ENCODE results near the gene BEND2. TPM values are rescaled to one million over a fixed set of nuclear protein-coding genes. Genes with fewer than 3 reads are reported as not detected.

BEND2 gene
- total and polyA plus RNA-seq, 2 of the 13 experiments (the other 11 are each of a cell fraction or from before 2014, with no cell fraction given) = not detected

DNA sequence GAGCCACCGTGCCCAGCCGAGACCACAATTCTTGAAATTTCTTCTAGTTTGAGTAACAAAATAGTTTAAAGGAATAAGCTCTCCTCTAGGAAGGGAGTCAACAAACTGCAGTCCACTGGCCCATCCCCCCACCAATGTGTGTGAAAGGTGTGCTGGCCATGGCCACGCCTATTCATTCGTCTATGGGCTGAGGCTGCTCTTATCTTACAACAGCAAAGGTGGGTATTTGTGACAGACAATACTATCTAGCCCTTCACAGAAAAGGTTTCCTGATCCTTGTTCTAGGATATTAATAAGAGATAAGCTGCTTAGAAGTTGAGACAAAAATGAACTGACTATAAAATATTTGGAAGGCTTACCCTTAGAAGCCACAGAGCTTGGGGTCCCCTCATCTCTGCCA is 41.2 kb downstream of the BEND2 start (continued):
- TF ChIP-seq FOXK1 (CRISPR knock-in tag; IDR thresholded peaks at IDR 0.05; ENCODE audit: borderline replicate concordance, low read depth) (no peak), JUND (CRISPR knock-in tag; IDR thresholded peaks at IDR 0.05) (no peak), PCBP2 (optimal IDR thresholded peaks at IDR 0.05; ENCODE audit: low read depth, low read length, poor library complexity, severe bottlenecking) (no peak), ZNF567 (CRISPR knock-in tag; IDR thresholded peaks at IDR 0.05; ENCODE audit: borderline replicate concordance) (no peak), CEBPB (IDR thresholded peaks at IDR 0.05; ENCODE audit: borderline replicate concordance, low read depth, low read length) (no peak), KLF9 (CRISPR knock-in tag; IDR thresholded peaks at IDR 0.05; ENCODE audit: low read depth) (no peak), KAT7 (CRISPR knock-in tag; IDR thresholded peaks at IDR 0.05; ENCODE audit: borderline replicate concordance) (no peak), ZNF160 (CRISPR knock-in tag; IDR thresholded peaks at IDR 0.05) (no peak)
- TF ChIP-seq, protein P1, sequence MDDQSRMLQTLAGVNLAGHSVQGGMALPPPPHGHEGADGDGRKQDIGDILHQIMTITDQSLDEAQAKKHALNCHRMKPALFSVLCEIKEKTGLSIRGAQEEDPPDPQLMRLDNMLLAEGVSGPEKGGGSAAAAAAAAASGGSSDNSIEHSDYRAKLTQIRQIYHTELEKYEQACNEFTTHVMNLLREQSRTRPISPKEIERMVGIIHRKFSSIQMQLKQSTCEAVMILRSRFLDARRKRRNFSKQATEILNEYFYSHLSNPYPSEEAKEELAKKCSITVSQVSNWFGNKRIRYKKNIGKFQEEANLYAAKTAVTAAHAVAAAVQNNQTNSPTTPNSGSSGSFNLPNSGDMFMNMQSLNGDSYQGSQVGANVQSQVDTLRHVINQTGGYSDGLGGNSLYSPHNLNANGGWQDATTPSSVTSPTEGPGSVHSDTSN (CRISPR knock-in tag; IDR thresholded peaks at IDR 0.05; ENCODE audit: borderline replicate concordance) = no peak
- TF ChIP-seq, protein P2, sequence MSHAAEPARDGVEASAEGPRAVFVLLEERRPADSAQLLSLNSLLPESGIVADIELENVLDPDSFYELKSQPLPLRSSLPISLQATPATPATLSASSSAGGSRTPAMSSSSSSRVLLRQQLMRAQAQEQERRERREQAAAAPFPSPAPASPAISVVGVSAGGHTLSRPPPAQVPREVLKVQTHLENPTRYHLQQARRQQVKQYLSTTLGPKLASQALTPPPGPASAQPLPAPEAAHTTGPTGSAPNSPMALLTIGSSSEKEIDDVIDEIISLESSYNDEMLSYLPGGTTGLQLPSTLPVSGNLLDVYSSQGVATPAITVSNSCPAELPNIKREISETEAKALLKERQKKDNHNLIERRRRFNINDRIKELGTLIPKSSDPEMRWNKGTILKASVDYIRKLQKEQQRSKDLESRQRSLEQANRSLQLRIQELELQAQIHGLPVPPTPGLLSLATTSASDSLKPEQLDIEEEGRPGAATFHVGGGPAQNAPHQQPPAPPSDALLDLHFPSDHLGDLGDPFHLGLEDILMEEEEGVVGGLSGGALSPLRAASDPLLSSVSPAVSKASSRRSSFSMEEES (CRISPR knock-in tag; IDR thresholded peaks at IDR 0.05) = no peak

DNA sequence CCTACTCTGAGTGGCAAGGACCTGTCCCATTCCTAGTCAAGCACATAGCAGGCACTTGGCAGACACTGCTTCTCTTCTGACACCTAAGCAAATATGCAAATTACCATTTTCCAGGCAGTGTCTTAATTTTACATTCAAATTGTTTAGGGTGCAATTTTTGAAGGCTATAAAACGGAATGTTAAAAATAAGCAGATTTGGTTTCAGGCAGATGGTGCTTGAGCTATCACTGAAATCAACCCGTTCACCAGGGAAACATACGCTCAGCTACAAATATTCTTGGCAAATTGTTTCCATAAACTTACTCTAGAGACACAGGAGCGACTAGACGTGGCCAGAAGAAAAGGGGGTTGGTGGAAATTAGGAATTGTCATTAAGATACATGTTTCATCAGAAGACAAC is 45.7 kb downstream of the BEND2 start:
- in situ Hi-C loops (cut with HindIII; ENCODE audit: extremely low pct_ligation_motif_present, low pct_unique_long_range_greater_than_20kb) = no loop called here
- no peak overlapping the region for H2AFZ ChIP-seq (ENCODE audit: low read length)
- no peak overlapping the region for H3K27ac ChIP-seq (ENCODE audit: extremely low read length, insufficient read depth, low read length)
- TF ChIP-seq KDM3A (CRISPR knock-in tag; IDR thresholded peaks at IDR 0.05; ENCODE audit: low read depth) (no peak), ZNF10 (CRISPR knock-in tag; IDR thresholded peaks at IDR 0.05; ENCODE audit: borderline replicate concordance, low read depth) (no peak), ZNF549 (CRISPR knock-in tag; IDR thresholded peaks at IDR 0.05) (no peak), CREM (IDR thresholded peaks at IDR 0.05) (no peak), CREM (CRISPR knock-in tag; IDR thresholded peaks at IDR 0.05) (no peak), MXI1 (IDR thresholded peaks at IDR 0.05; ENCODE audit: borderline replicate concordance, low read depth, low read length) (no peak), MAF1 (CRISPR knock-in tag; IDR thresholded peaks at IDR 0.05; ENCODE audit: borderline replicate concordance) (no peak), HNRNPLL (IDR thresholded peaks at IDR 0.05; ENCODE audit: low read depth, low read length, poor library complexity, severe bottlenecking) (no peak), TBP (CRISPR knock-in tag; IDR thresholded peaks at IDR 0.05) (no peak), ZIK1 (CRISPR knock-in tag; IDR thresholded peaks at IDR 0.05; ENCODE audit: borderline replicate concordance, low read depth) (no peak), SNAPC2 (CRISPR knock-in tag; IDR thresholded peaks at IDR 0.05) (no peak)
- TF ChIP-seq, protein P3, sequence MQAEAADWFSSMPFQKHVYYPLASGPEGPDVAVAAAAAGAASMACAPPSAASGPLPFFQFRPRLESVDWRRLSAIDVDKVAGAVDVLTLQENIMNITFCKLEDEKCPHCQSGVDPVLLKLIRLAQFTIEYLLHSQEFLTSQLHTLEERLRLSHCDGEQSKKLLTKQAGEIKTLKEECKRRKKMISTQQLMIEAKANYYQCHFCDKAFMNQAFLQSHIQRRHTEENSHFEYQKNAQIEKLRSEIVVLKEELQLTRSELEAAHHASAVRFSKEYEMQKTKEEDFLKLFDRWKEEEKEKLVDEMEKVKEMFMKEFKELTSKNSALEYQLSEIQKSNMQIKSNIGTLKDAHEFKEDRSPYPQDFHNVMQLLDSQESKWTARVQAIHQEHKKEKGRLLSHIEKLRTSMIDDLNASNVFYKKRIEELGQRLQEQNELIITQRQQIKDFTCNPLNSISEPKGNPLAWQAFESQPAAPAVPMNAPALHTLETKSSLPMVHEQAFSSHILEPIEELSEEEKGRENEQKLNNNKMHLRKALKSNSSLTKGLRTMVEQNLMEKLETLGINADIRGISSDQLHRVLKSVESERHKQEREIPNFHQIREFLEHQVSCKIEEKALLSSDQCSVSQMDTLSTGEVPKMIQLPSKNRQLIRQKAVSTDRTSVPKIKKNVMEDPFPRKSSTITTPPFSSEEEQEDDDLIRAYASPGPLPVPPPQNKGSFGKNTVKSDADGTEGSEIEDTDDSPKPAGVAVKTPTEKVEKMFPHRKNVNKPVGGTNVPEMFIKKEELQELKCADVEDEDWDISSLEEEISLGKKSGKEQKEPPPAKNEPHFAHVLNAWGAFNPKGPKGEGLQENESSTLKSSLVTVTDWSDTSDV (CRISPR knock-in tag; IDR thresholded peaks at IDR 0.05) = no peak

More for the DNA sequence above, 45.7 kb downstream of the BEND2 start:
- no peak for FAIRE-seq
- no peaks in the 10 kb centered on the region for H3K4me1 ChIP-seq (ENCODE audit: insufficient read depth, low read length)
- ATAC-seq = no peak
- H3K4me3 ChIP-seq (replicated peaks in 1 of 3; ENCODE audit: insufficient read depth in 1 of 3, low read depth in 2 of 3, low read length in 3 of 3) = no peak overlapping the region
- no peak overlapping the region for H3K9ac ChIP-seq (ENCODE audit: insufficient read depth, low read depth, low read length)
- ChIA-PET CTCF (ENCODE audit: low intra/inter-chr PET ratio, low total read pairs) (no interaction called here), POLR2A (no interaction called here)
- H4K20me1 ChIP-seq (ENCODE audit: insufficient read depth, low read length) = no peaks in the 10 kb centered on the region
- no peaks in the 10 kb centered on the region for H3K36me3 ChIP-seq (replicated peaks in 1 of 2; ENCODE audit: control insufficient read depth in 1 of 2, insufficient read depth in 2 of 2, low read length in 2 of 2)
- intact Hi-C loops (cut with micrococcal nuclease; ENCODE audit: unreplicated experiment) = no loop called here
- no peak for DNase-seq (ENCODE audit: low spot score)
- 4% methylated on average over 5 of the region's 5 CpGs for WGBS (ENCODE audit: low lambda C conversion rate)
- H3K9me3 ChIP-seq (ENCODE audit: low read length) = no peaks in the 10 kb centered on the region
- BruUV-seq (replicated peaks) = no TSS peak
- H3K27me3 ChIP-seq (ENCODE audit: control insufficient read depth in 1 of 2, insufficient read depth in 2 of 2, low read length in 2 of 2) = no peaks in the 10 kb centered on the region
- H3K4me2 ChIP-seq (ENCODE audit: low read depth, low read length) = no peak overlapping the region
- no peaks in the 10 kb centered on the region for H3K79me2 ChIP-seq (ENCODE audit: insufficient read depth, low read length)
